Lower leg skin (tissue), 4 donors: ENCODE data around the gene HS2ST1. TPM values are rescaled to one million over a fixed set of nuclear protein-coding genes. Genes with fewer than 3 reads are reported as not detected.

Experiments used
- DNase-seq, 2 donors: peaks; one replicate each; pipeline ENCODE4 v3.0.0-alpha.2; 2019; ENCODE audit warnings: low spot score in 2 of 2
- H3K4me3 ChIP-seq: fragments of 200-600 bp; sonication (generic); 2 replicates; pipeline ENCODE4 v1.5.1; 2017; ENCODE audit warnings: mild to moderate bottlenecking, low read depth; ENCODE audit not compliant: poor library complexity, severe bottlenecking
- POLR2A ChIP-seq, 2 donors: fragments of 450-650 bp; IDR thresholded peaks; one replicate each; pipeline ENCODE4 v1.6.1; 2016 to 2017; ENCODE audit warnings: antibody characterized with exemption in 2 of 2, mild to moderate bottlenecking in 1 of 2, moderate library complexity in 1 of 2
- WGBS, 2 donors: methylation state at CpG; one replicate each; pipeline ENCODE4 v1.1.5; 2018; 5-methylcytosine and 5-hydroxymethylcytosine counted together
- intact Hi-C: fragments of 100-400 bp; cut with DNase I; formaldehyde crosslinking; loops from one replicate; pipeline ENCODE4 v1.15.0; 2023; ENCODE audit warnings: low total_unique reads
- total RNA-seq, 4 donors: library from RNA; depleted of rRNA; stranded (reverse); fragments of >200 nt; gene quantifications; one replicate each; pipeline ENCODE4 v1.1.0, GENCODE V29; 2016
- TF ChIP-seq, protein P1 (sequence below), 3 donors: fragments of 450-650 bp; IDR thresholded peaks; one replicate each; pipeline ENCODE4 v1.5.1; 2016; ENCODE audit warnings: antibody characterized with exemption in 3 of 3, mild to moderate bottlenecking in 3 of 3, moderate library complexity in 2 of 3

Gene HS2ST1
- total RNA-seq, 4 donors from 2014 or later: 9.0 to 11.8 (median 10.7) TPM

DNA sequence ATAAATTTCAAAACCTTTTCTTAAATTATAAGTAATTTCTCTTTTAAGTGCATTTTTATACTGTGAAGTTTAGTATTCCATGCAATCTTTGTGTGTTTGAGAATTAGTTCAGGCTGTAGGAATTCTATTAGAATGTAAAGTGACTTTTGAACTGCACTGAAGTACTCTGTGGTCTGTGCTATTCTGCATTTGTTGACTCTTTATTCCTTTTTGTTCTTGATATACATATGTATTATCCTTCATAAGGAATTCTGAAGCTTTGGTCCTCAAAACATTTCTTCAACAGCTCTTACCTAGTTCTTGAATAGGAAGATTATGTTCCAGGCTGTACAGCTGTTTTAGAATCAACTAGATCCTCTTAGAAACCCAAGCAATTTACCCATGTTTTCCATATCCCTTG lies 158.0 kb downstream of the HS2ST1 start:
- no peak for DNase-seq
- no peak for TF ChIP-seq POLR2A (IDR thresholded peaks at IDR 0.05)
- TF ChIP-seq, protein P1, sequence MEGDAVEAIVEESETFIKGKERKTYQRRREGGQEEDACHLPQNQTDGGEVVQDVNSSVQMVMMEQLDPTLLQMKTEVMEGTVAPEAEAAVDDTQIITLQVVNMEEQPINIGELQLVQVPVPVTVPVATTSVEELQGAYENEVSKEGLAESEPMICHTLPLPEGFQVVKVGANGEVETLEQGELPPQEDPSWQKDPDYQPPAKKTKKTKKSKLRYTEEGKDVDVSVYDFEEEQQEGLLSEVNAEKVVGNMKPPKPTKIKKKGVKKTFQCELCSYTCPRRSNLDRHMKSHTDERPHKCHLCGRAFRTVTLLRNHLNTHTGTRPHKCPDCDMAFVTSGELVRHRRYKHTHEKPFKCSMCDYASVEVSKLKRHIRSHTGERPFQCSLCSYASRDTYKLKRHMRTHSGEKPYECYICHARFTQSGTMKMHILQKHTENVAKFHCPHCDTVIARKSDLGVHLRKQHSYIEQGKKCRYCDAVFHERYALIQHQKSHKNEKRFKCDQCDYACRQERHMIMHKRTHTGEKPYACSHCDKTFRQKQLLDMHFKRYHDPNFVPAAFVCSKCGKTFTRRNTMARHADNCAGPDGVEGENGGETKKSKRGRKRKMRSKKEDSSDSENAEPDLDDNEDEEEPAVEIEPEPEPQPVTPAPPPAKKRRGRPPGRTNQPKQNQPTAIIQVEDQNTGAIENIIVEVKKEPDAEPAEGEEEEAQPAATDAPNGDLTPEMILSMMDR (IDR thresholded peaks at IDR 0.05): no peak
- intact Hi-C loops: no loop called here
- H3K4me3 ChIP-seq: no peak overlapping the region

DNA sequence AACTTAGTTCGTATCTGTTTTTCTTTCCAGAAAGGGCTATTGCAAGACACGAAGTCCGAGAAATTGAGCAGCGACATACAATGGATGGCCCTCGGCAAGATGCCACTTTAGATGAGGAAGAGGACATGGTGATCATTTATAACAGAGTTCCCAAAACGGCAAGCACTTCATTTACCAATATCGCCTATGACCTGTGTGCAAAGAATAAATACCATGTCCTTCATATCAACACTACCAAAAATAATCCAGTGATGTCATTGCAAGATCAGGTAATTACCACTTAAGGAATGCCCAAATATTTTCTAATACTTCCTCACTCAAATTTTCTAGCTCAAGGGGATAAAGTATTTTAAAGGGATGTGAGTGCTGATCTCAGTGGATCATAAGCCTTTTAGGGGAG lies 158.5 kb downstream of the HS2ST1 start:
- no peak for DNase-seq
- TF ChIP-seq, protein P1 (IDR thresholded peaks at IDR 0.05): no peak
- TF ChIP-seq POLR2A (IDR thresholded peaks at IDR 0.05): no peak
- intact Hi-C loops: no loop called here

DNA sequence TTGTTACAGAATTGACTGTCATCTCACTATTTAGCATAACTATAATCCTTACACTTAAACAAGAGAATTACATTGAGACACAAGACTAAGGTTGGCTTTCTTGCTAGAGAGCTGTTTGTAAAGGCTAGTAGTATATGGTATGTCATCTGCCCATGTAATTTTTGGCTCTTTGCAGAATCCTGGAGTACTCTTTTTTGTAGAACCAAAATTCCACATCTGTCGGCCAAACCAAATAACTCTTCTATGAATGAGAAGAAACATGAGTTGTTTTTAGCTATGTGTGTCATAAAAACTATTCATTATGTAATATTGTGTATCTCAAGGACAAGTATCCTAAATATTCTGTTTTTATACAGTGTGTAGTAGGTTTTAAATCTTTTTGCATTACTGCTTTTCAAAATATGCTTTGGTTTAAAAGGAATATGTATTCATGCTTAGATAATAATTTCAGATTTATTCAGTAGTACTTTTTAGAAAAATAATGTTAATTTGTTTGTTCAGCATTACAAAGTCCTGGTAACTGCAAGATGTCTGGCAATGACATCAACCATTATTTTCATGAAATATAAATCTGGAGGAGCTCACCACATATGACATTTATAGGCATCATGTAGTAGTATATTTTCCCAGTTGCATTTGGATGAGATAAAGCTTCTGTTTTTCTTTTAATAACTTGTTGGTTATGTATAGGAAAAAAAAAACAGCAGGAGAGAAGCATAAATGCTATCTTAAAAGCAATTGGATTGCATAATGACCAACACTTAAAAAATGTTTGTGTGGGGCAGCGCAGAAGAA lies 159.8 kb downstream of the HS2ST1 start:
- no peak for DNase-seq
- H3K4me3 ChIP-seq: no peak overlapping the region
- intact Hi-C loops: no loop called here
- WGBS, 2 donors: 82 to 85% methylated on average over 2 of the region's 2 CpGs
- TF ChIP-seq, protein P1 (IDR thresholded peaks at IDR 0.05): no peak
- no peak for TF ChIP-seq POLR2A (IDR thresholded peaks at IDR 0.05)

More for the DNA sequence above, 158.5 kb downstream of the HS2ST1 start:
- WGBS, 2 donors: 95 to 96% methylated on average over 7 of the region's 7 CpGs
- H3K4me3 ChIP-seq: no peak overlapping the region

DNA sequence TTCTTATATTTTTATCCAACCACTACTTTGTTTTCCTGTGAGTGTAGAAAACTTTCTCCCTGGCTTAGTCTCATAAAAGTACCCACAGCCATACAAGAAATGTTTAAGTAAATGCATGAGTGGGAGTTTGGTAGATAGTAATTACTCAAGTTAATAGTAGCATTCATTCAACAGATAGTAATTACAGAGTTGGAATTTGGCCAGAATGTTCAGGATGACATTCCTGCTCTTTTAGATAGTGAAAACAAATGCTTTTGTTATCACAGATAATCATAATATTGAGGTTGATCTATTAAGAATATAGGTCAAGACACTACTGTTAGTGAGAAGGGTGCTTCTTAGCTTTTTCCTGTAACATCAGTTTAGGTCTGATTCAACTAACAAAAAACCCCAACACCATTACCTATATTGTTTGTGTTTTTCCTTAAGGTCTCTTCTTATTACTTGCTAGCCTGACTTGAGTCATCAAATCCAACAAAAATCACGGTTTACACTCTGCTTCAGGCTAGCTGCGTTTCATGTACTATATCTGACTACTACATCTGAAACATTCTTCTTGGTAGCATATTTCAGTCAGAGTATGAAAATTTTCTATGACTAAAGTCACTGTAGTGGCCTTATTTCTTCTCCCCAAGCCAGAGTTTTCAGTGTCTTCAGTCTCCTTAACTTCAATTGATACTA lies 163.7 kb downstream of the HS2ST1 start:
- no peak for DNase-seq
- intact Hi-C loops: no loop called here
- TF ChIP-seq, protein P1 (IDR thresholded peaks at IDR 0.05): no peak
- no peak for TF ChIP-seq POLR2A (IDR thresholded peaks at IDR 0.05)
- WGBS, 2 donors: 72 to 81% methylated on average over 2 of the region's 2 CpGs
- no peak overlapping the region for H3K4me3 ChIP-seq

DNA sequence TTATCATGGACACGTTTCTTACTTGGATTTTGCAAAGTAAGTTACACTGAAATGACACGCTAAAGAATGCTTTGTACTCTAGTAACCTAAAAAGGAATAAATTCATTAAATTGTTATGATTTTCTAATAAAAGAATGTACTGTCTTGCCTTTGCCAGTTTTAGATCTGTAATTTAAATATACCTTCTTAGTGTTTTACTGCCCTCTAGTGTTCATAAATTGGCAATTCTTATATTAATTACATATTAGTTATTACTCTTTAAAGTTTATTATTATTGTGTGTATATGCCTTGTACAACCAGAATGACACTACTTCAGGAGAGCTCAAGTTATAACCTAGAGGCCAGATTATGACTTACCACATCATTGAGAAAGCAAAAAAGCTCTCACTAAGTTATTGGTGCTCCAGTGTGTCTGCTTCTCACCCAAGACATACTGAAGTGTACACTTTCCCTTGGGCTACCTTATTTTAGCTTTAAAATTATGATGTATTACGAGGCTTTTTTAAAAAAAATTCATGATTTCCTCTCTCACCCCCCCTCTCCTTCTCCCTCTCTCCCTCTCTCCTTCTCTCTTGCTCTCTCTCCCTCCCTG lies 169.9 kb downstream of the HS2ST1 start:
- no peak overlapping the region for H3K4me3 ChIP-seq
- DNase-seq: no peak
- WGBS, 2 donors: 31 to 37% methylated on average over 3 of the region's 3 CpGs
- intact Hi-C loops: no loop called here
- TF ChIP-seq, protein P1 (IDR thresholded peaks at IDR 0.05): no peak
- no peak for TF ChIP-seq POLR2A (IDR thresholded peaks at IDR 0.05)
